GM18870 (cell line): ENCODE results near the gene AKR7A2.

Source experiments
- ATAC-seq: cut with Tn5 transposase; IDR thresholded peaks from one replicate; pipeline ENCODE4 v1.9.1; 2021; ENCODE audit warnings: moderate library complexity; ENCODE audit not compliant: unreplicated experiment

Gene AKR7A2

GRCh38 chr1:19311931-19312781 is at the start of gene AKR7A2, which contains the start of gene SLC66A1:
Gene AKR7A2, minus strand, starts transcription at chr1:19312144. Its CDS starts 20 bp downstream, at chr1:19312124.
Gene SLC66A1, plus strand, starts transcription at chr1:19312326. Its CDS starts 5,352 bp downstream, at chr1:19317678.
- ATAC-seq, result no peak

GRCh38 chr1:19360843-19361610 is 49.1 kb upstream of the AKR7A2 start:
- ATAC-seq, result no peak

- no peak for ATAC-seq
Measured at GRCh38 chr1:19360432-19360831, 48.5 kb upstream of the AKR7A2 start.

GRCh38 chr1:19360016-19360415 is 48.1 kb upstream of the AKR7A2 start:
- ATAC-seq, result no peak

- no peak for ATAC-seq
Measured at GRCh38 chr1:19359357-19359756, 47.4 kb upstream of the AKR7A2 start.

GRCh38 chr1:19358710-19359109 is 46.8 kb upstream of the AKR7A2 start:
- ATAC-seq, result no peak

GRCh38 chr1:19357299-19357986 is 45.5 kb upstream of the AKR7A2 start:
- no peak for ATAC-seq

GRCh38 chr1:19356266-19356665 is 44.3 kb upstream of the AKR7A2 start:
- no peak for ATAC-seq

GRCh38 chr1:19354531-19354981 is 42.6 kb upstream of the AKR7A2 start:
- ATAC-seq, result no peak

- ATAC-seq, result no peak
Measured at GRCh38 chr1:19353596-19353995, 41.7 kb upstream of the AKR7A2 start.

- ATAC-seq, result no peak
Measured at GRCh38 chr1:19352839-19353238, 40.9 kb upstream of the AKR7A2 start.

- ATAC-seq, result no peak
Measured at GRCh38 chr1:19351873-19352272, 39.9 kb upstream of the AKR7A2 start.

GRCh38 chr1:19350566-19350965 is 38.6 kb upstream of the AKR7A2 start:
- ATAC-seq, result no peak

- ATAC-seq, result no peak
Measured at GRCh38 chr1:19349999-19350398, 38.1 kb upstream of the AKR7A2 start.

- ATAC-seq, result no peak
Measured at GRCh38 chr1:19348441-19349198, 36.7 kb upstream of the AKR7A2 start.

- ATAC-seq, result no peak
Measured at GRCh38 chr1:19347533-19348172, 35.7 kb upstream of the AKR7A2 start.

- no peak for ATAC-seq
Measured at GRCh38 chr1:19346026-19346425, 34.1 kb upstream of the AKR7A2 start.

- no peak for ATAC-seq
Measured at GRCh38 chr1:19345391-19345790, 33.4 kb upstream of the AKR7A2 start.

GRCh38 chr1:19344831-19345230 is 32.9 kb upstream of the AKR7A2 start:
- ATAC-seq, result no peak

GRCh38 chr1:19344372-19344810 is 32.4 kb upstream of the AKR7A2 start:
- no peak for ATAC-seq
